NOMO-1 (cell line): Measurements from ENCODE around the gene USP5.
A peak's percentile ranks its signal among the peaks of the same experiment; 100 is the strongest.

Experiments
- DNase-seq, 2 experiments: peaks; one replicate each; lab custom pipeline; 2025; ENCODE audit not compliant: unreplicated experiment in 2 of 2; lab: John Stamatoyannopoulos, UW

Gene USP5

DNA sequence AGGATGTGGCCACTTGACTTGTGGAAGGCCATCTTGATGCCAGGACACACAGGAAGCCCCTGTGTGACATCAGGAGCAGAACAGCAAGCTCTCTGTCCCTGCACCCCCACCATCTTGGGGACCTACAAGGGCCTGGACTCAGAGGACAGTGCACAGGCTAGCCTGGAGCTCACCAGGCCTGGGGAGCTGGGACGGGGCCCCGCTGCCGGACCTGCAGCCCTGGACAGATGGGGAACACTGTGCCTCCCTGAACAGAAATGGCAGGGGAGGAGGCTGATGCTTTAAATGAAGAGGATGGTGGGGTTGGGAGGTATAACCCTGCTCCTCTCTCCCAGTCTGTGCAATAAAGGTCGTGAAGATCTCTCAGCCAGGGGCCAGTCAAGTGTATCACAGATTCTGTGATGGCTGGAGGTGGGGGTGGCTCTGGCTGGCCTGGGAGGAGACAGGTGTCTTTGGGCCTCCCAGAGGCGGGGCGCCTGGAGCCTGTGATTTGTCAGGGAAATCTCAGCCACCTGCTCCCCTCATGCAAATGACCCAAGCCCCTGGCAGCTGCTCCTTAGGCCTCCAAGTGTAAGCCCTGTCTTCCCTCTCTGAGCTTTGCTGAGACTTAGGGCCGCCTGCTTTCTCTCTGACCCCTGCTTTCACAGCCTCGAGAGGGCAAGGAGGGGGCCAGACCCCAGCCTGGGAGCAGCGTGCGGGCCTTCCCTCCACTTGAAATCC lies 12.3 kb upstream of the USP5 start:
- no peak for DNase-seq

DNA sequence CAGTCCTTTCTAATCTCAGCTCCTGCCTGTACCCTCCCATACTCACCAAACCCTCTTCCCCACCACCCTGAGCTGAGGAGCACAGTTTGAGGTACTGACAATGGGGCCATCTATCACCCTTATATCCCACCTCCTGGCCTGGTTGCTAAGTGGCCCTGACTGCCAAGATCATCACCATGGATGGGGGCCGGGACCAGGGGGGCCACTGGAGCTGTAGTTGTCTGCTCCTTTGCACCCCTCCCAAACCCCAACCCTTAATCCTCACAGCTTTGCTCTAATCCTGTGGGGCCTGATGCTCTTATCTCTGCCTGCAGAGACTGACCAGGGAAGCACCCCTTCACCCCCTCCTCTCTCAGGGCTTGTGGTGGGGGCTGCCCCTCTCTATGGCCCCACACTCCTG lies 11.6 kb upstream of the USP5 start:
- no peak for DNase-seq

DNA sequence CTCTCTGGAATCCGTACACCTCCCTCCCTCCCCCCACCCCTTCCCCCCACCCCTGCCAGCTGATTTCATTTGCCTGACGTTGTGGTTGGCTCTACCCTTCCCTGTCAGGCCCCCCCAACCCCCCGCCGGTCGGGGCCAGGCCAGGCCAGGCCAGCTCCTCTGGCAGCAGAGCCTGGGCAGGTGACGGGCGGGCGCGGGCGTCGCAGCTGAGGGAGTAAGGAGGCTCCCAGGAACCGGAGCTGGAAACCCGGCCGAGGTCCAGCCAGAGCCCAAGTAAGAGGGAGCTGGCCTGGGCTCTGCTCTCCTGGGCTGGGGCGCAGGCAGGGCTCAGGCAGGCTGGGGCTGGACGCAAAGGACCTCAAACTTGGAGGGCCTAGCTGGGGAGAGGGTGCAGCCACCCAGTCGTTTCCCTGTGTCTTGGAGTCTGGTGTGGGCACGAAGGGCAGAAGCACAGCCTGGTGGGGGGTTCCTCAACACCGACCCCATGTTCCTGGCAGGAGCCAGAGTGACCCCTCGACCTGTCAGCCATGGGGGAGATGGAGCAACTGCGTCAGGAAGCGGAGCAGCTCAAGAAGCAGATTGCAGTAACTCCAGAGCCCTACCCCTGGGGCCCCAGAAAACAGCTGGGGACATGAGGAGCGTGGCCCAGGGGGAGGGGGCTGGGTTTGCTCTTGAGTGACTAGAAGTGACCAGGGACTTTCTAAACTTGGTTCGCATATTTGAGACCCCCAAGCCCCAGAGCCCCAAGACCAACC lies 11.0 kb upstream of the USP5 start, which contains the start of gene GNB3:
TSS of gene GNB3 (plus strand) at position 165 of the 755 bp plus-strand sequence. CDS start at position 528, 363 bp downstream.
- no peak for DNase-seq

DNA sequence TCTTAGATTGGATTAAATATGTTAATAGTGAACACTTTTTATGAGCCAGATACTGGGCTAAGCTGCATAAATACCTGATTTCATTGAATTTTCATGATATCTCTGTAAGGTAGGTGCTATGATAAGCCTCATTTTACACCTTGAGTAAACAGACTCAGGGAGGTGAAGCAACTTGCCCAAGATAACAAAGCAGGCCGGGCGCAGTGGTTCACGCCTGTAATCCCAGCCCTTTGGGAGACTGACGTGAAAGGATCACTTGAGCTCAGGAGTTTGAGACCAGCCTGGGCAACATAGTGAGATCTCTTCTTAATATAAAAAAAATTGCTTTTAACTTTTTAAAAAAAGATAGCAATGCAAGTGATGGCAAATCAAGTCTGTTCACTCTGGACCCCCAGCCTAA lies 9.9 kb upstream of the USP5 start:
- no peak for DNase-seq

DNA sequence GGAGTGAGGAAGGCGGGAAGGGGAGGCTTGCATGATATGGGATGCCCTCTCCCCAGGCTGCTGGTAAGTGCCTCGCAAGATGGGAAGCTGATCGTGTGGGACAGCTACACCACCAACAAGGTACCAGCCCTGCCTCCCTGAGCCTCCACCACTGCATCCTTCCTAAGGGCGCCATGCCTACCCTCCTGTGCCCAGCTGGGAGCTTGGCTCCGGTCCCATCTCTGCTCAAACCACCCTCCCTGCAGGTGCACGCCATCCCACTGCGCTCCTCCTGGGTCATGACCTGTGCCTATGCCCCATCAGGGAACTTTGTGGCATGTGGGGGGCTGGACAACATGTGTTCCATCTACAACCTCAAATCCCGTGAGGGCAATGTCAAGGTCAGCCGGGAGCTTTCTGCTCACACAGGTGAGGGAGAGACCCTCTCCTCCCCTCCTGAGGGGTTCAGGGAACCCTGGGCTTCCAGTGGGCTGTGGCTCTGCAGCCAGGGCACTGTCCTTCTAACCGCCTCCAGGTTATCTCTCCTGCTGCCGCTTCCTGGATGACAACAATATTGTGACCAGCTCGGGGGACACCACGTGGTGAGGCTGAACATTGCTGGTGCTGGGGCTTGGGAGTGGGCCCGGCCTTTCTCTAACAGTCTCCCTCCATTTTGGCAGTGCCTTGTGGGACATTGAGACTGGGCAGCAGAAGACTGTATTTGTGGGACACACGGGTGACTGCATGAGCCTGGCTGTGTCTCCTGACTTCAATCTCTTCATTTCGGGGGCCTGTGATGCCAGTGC lies 8.6 kb upstream of the USP5 start:
- DNase-seq: peak in 1 of 2 experiments; percentile 14

DNA sequence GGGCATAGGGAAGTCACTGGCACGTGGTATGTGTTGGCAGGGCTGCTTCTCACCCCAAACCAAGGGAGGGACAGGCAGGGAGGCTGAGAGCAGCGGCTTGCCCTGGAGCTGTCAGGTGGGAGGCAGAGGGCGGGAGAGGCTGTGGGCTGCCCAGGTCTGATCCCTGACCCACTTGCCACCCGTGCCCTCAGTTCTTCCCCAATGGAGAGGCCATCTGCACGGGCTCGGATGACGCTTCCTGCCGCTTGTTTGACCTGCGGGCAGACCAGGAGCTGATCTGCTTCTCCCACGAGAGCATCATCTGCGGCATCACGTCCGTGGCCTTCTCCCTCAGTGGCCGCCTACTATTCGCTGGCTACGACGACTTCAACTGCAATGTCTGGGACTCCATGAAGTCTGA lies 6.6 kb upstream of the USP5 start:
- DNase-seq: no peak

DNA sequence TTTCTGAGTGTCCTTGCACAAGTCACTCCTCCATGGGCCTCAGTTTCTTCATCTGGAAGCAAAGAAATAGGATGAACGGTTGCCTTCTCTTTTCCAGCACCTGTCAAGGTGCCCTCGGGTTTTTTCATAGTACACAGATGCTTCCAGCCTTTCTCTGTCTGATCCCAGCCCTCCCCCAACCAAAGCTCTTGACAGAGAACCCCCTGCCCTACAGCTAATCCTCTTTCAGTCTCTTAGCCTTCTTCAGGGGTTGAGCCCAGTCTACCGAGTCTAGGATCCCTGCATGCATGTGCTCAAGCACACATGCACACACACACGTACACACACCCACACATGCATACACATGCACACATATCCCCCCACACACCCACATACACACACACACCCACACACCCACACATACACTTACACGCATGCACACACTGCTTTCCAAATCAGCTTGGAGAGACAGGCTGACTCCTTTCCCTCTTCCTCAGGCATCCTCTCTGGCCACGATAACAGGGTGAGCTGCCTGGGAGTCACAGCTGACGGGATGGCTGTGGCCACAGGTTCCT lies 5.6 kb upstream of the USP5 start:
- DNase-seq: no peak

DNA sequence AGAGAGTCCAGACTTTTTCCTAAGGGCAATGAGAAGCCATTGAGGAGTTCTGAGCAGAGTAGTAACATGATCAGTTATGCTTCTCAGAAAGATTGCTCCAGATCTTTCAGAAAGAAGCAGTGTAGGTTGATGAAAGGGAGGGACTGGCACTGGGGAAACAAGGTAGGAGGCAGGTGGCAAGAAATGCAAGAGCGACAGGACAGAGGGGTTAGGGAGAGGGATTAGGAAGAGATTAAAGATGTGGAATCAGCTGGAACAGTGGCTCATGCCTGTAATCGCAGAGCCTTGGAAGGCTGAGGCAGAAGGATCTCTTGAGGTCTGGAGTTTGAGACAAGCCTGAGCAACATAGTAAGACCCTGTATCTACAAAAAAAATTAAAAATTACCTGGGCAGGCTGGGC lies 4.3 kb upstream of the USP5 start:
- DNase-seq: no peak

DNA sequence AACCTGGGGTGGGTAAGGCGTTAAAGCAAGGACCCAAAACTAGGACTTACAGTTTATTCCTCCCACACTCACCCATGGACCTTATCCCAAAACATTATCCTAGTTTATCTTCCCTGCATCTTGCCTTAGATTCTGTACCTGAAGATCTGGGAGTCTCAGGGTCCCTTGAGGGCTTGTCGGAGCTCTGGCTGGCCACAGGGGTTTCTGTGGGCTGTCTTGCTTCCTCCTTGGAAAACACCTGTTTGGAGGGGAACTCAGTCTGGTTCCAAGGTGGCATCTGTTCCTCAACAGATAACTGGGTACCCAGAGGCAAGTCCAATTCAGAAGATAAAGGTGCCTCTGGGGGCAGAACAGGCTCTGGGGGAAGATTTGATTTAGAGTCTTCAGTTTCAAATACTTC lies 2.5 kb upstream of the USP5 start:
- no peak for DNase-seq

DNA sequence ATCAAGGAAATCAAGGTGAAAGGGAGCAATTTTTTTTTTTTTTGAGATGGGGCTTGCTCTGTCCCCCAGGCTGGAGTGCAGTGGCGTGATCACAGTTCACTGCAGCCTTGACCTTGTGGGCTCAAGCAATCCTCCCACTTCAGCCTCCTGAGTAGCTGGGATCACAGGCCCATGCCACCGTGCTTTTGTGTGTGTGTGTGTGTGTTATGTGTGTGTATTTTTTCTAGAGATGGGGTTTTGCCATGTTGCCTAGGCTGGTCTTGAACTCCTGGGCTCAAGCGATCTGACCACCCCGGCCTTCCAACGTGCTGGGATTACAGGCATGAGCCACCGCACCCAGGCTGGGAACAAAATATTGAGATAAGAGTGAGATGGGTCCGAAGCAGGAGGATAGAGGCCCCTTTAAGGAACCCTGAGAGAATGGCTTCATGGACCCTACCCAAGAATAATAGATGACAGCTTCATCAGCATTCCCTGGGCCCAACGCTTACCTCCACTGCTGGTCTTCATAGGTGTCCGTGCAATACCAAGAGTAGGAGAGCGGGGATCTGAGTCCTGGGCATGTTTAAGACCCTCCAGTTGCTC lies 1.9 kb upstream of the USP5 start:
- no peak for DNase-seq

DNA sequence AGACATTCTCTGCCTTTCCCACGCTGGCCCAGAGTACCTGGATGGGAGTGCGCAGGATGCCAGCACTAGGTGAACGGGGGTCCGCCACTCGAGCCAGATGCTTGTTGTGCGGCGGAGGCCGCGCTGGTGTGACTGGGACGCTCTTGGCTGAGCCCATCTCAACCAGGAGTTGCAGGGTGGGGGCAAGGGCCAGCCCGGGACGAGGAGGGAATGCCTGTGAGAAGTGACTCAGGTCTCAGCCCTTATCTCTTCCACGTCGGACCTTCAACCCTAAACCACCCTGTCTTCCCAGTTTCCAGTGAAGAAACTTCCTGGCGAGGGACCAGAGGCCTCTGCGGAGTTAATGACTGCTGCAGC lies 1.2 kb upstream of the USP5 start:
- no peak for DNase-seq

DNA sequence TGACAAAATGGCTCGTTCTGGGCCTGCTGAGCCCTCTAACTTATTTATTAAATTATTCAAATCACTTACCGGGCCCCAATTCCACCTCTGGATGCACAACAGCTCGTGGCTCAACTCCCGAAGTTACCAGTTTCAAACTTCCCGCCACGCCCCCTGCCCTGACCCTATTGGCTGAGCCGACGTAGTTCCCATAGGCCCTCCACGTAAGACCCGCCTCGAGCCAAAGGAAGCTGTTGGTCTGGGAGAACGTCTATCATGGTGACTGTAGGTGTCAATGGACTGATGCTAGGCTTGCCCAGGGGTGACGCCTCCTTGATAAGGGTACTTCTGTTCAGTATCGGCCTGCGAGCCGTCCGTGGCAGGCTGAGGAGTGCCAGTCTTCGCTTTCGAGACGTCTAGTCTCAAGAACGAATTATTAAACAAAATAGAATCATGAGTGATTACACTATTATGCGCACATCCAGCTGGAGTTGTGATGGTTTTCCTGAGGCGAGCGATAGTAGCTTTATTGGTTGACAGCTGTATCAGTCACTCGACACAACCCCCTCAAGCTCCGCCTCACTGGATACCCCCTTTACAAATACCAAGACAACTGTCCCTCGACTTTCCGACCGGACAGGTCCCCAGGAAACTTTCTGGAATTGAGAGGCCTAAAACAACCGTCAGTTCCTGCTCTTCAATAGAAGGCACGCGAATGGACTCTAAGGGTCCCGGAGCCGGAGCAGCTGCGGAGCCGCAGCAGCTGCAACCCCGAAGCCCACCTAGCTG lies 613 bp upstream of the USP5 start, which contains the start of gene CDCA3:
TSS of gene CDCA3 (minus strand) at position 134 of the 768 bp plus-strand sequence. CDS start 334 bp downstream, outside the sequence.
- peak; percentile 97 to 99 for DNase-seq

DNA sequence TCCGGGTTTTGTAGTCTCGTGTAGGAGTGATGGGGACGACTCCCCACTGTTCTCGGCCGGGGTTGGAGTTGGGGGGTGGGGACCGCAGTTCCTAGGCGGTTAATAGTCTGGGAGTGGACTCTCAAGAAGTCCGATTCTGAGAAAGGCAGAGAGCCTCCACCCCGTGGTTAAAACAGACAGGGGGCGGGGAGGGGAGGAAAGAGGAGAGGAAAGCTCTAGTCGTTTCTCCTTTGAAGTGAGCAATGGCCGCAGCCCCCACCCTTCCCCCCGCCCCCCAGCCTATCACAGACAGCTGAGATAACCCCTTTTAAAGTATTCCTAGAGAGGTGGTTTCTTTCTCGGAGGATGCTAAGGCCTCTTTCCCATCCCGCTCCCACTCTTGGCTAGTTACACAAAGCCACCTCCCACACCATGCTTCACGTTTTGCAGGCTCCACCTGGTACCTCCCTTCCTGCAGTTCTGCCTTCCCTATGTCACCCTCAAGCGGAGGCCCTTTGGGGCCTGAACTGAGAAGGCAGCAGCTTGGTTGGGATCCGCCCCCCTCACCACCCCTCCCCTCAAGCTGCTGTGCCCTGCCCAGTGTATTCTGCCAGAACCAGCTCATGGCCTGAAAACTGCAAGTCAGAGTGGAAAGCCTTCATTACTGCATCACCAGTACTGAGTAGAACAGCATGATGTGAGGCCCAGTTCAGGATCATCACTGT lies 853 bp downstream of the USP5 start:
- DNase-seq: peak in 1 of 2 experiments; percentile 22

DNA sequence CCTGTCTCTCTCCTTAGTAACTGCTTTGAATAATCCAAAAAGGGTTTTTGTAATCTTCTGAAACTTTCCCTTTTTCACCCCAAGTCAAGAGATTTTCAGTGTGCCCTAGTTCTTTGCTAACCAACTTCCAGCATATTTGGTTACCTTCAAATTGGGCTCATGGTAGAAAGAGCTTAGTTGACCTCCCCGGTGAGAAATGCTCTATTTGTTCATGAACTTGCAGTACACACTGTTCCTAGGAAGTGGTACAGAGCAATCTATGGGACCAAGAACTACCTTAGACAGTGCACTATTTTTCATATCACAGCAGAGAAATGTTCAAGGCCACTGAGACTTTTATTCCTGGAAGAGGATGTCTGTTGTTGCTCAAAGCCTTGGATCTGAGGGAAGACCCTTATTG lies 1.7 kb downstream of the USP5 start:
- DNase-seq: no peak

DNA sequence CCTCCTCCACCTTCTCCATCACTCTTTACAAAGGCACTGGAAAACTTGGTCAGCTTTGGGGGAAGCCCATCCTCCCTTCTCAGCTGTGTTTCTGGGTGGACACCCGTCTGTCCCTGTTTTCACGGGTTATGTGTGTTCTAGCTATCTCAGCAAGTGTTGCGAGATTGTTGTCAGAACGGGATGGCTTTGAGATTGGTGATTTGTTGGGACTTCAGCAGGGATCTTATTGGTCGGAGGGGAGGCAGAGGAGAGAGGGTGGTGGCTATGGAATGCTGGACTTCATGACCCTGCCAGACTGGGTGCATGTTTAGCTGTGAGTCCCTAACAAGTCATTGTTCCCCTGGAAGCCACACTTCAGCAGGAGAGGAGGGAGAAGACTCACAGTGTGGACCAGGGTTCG lies 2.1 kb downstream of the USP5 start:
- no peak for DNase-seq

DNA sequence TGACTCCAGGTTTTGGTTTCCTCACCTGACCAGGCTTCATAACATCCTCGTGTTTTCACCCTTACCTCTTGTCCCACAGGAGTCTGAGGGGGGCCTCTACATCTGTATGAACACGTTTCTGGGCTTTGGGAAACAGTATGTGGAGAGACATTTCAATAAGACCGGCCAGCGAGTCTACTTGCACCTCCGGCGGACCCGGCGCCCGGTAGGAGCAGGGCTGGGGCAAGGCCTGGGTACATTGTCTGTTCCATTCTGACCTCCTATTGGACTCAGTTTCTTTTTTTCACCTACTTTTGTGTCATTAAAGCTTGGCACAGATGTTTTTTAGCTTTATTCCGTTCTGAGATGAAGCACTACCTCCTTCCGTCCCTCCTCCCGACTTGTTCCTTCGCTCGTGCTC lies 3.4 kb downstream of the USP5 start:
- no peak for DNase-seq

DNA sequence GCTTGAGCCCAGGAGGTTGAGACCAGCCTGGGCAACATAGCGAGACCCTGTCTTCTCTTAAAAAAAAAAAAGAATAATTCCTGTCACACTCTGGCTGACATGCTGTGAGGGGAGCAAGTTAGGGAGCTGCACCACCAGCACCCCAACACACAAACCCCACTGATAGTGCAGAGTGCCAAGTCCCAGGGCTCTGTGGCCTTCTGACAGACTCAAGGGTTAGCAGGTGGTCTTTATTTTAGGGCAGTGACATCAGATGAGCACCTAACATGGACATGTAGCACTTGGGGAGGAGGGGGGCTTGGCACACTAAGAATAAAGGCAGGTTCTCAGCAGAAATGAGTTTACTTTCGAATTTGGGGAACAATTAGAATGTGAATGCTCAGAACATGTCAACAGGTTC lies 6.8 kb downstream of the USP5 start:
- DNase-seq: no peak

DNA sequence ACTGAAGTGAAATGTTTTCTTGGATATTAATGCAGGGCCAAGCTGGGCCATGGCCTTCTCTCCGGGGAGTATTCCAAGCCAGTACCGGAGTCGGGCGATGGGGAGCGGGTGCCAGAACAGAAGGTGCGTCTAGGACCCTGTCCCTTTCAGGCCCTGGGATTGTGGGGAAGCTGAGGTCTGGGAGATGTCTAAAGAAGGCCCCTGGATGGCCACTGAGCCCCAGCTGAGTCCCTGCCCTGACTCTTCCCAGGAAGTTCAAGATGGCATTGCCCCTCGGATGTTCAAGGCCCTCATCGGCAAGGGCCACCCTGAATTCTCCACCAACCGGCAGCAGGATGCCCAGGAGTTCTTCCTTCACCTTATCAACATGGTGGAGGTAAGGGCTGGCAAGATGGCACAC lies 8.2 kb downstream of the USP5 start:
- no peak for DNase-seq

DNA sequence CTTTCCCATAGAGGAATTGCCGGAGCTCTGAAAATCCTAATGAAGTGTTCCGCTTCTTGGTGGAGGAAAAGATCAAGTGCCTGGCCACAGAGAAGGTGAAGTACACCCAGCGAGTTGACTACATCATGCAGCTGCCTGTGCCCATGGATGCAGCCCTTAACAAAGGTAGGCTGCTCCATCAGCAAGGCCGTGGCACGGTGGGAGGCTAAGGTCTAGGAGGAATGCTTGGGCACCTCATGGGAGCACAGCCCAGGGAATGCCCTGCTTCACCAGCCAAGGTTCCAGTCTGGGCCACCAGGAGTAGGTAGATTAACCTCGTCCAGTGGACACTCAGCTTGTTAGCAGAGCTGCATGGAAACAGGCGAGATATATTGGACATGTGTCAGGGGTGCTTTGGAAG lies 9.0 kb downstream of the USP5 start:
- DNase-seq: no peak
